C4-2B (cell line): ENCODE measurements around the gene TMEM239.

ENCODE experiments used
- CTCF ChIP-seq: fragments of 450-650 bp; conservative IDR thresholded peaks from 2 replicates; pipeline ENCODE4 v1.5.1; 2017; ENCODE audit warnings: mild to moderate bottlenecking
- ZFX ChIP-seq: fragments of 450-650 bp; IDR thresholded peaks from 2 replicates; pipeline ENCODE4 v1.6.1; 2017

GRCh38 chr20:2859330-2860121, 43.4 kb downstream of the TMEM239 start:
- no peak for TF ChIP-seq CTCF
- no peak for TF ChIP-seq ZFX
